ENCODE results near the gene ZIC5. TPM values are rescaled to one million over a fixed set of nuclear protein-coding genes. Genes with fewer than 3 reads are reported as not detected.

ZIC5 gene
- total RNA-seq, 1 experiment from 2014 or later = not detected

DNA sequence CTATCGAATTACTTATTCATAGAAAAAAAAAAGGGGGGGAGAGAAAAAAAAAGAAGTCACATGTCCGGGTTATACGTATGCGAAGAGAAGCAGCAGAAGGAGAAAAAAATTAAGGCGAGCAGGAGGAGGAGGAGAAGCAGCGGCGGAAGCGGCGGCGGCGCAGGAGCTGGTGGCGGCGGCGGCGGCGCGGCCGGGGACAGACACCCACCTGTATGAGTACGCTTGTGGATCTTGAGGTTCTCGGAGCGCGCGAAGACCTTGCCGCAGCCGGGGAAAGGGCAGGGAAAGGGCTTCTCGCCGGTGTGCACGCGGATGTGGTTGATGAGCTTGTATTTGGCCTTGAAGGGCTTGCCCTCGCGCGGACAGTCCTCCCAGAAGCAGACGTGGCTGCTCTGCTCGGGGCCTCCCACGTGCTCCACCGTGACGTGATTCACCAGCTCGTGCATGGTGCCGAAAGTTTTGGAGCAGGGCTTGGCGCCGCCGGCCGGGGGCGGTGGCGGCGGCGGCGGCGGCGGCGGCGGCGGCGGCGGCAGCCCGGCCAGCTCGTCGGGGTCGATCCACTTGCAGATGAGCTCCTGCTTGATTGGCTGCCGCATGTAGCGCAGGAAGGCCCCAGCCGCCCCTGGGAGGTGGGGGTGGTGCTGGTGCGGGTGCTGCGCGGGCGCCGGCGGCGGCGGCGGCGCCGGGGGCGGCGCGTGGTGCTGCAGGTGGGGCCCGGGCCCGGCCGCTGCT is 1.5 kb downstream of the ZIC5 start:
- H2AFZ ChIP-seq (ENCODE audit: low read length) = peak overlapping the region; percentile 55; the same call in 1 of the 2 replicates
- ATAC-seq = peak; percentile 48
- no peaks in the 10 kb centered on the region for H3K79me2 ChIP-seq (ENCODE audit: low read length)
- H3K9me2 ChIP-seq (replicated peaks; ENCODE audit: low read length) = no peaks in the 10 kb centered on the region
- no peak overlapping the region for H3K27ac ChIP-seq (ENCODE audit: low read length)
- ChIA-PET CTCF (no interaction called here), POLR2A (ENCODE audit: unreplicated experiment) (no interaction called here)
- BruUV-seq (replicated peaks) = no TSS peak
- H3F3A ChIP-seq (ENCODE audit: low read length, unreplicated experiment) = no peaks in the 10 kb centered on the region
- H3K4me3 ChIP-seq (ENCODE audit: low read length) = peak overlapping the region; percentile 47; the same call in 1 of the 2 replicates
- no peaks in the 10 kb centered on the region for H3K4me1 ChIP-seq (ENCODE audit: insufficient read depth, low read length)
- no peak overlapping the region for H3K9ac ChIP-seq (ENCODE audit: low read length)
- no peaks in the 10 kb centered on the region for H4K20me1 ChIP-seq (ENCODE audit: low read length)
- no peaks in the 10 kb centered on the region for H3K36me3 ChIP-seq (ENCODE audit: low read depth, low read length)
- intact Hi-C loops (cut with micrococcal nuclease) = no loop called here
- TF ChIP-seq EZH2phosphoT487 (IDR thresholded peaks at IDR 0.05; ENCODE audit: borderline replicate concordance, low read length) (no peak), EZH2 (IDR thresholded peaks at IDR 0.05; ENCODE audit: low read length, unreplicated experiment) (no peak)
- TF ChIP-seq, protein P1, sequence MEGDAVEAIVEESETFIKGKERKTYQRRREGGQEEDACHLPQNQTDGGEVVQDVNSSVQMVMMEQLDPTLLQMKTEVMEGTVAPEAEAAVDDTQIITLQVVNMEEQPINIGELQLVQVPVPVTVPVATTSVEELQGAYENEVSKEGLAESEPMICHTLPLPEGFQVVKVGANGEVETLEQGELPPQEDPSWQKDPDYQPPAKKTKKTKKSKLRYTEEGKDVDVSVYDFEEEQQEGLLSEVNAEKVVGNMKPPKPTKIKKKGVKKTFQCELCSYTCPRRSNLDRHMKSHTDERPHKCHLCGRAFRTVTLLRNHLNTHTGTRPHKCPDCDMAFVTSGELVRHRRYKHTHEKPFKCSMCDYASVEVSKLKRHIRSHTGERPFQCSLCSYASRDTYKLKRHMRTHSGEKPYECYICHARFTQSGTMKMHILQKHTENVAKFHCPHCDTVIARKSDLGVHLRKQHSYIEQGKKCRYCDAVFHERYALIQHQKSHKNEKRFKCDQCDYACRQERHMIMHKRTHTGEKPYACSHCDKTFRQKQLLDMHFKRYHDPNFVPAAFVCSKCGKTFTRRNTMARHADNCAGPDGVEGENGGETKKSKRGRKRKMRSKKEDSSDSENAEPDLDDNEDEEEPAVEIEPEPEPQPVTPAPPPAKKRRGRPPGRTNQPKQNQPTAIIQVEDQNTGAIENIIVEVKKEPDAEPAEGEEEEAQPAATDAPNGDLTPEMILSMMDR (conservative IDR thresholded peaks at IDR 0.05; ENCODE audit: low read depth, low read length) = no peak
- H3K9me3 ChIP-seq (ENCODE audit: low read length) = no peaks in the 10 kb centered on the region
- H3K4me2 ChIP-seq (ENCODE audit: low read length) = peak overlapping the region; percentile 69
- DNase-seq = no peak
- H3K27me3 ChIP-seq (ENCODE audit: low read length) = peaks cover 72% of the 10 kb centered on the region

DNA sequence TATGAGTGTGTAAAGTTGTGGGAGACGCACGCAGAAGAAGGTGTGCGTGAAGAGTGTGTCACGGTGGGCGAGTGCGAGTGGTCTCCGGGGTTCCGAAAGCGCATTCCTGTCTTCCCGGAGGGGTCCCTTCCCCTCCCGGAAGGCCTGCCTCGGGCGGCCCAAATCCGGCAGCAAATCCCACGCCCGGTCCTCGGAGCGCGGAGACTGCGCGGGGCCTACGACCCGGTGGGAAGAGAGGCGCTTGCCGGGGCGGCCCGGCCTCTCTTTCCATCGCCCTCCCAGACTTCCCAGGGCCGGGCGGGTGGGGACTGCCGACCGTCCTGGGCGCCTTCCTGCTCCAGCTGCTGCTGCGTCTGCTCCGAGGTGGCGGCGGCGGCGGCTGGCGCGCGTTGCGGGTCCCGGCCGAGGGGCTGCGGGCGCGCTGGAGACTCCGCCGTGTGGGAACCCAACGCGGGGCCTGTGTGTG is 2.1 kb downstream of the ZIC5 start:
- Histone ChIP-seq H3K4me2 (ENCODE audit: low read length) (no peak overlapping the region), H3K9ac (ENCODE audit: low read length) (no peak overlapping the region), H3K27ac (ENCODE audit: low read length) (no peak overlapping the region), H3K36me3 (ENCODE audit: low read depth, low read length) (no peaks in the 10 kb centered on the region), H4K20me1 (ENCODE audit: low read length) (no peaks in the 10 kb centered on the region), H3K79me2 (ENCODE audit: low read length) (no peaks in the 10 kb centered on the region), H3K27me3 (ENCODE audit: low read length) (peaks cover 68% of the 10 kb centered on the region), H3K4me3 (ENCODE audit: low read length) (no peak overlapping the region), H3K4me1 (ENCODE audit: insufficient read depth, low read length) (no peaks in the 10 kb centered on the region), H3K9me2 (replicated peaks; ENCODE audit: low read length) (no peaks in the 10 kb centered on the region), H2AFZ (ENCODE audit: low read length) (no peak overlapping the region), H3K9me3 (ENCODE audit: low read length) (no peaks in the 10 kb centered on the region), H3F3A (ENCODE audit: low read length, unreplicated experiment) (no peaks in the 10 kb centered on the region)
- BruUV-seq (replicated peaks) = no TSS peak
- DNase-seq (no peak), ATAC-seq (no peak)
- TF ChIP-seq EZH2phosphoT487 (IDR thresholded peaks at IDR 0.05; ENCODE audit: borderline replicate concordance, low read length) (no peak), EZH2 (IDR thresholded peaks at IDR 0.05; ENCODE audit: low read length, unreplicated experiment) (no peak)
- TF ChIP-seq, protein P1 (conservative IDR thresholded peaks at IDR 0.05; ENCODE audit: low read depth, low read length) = no peak
- intact Hi-C loops (cut with micrococcal nuclease) = no loop called here
- CTCF ChIA-PET = no interaction called here
- POLR2A ChIA-PET (ENCODE audit: unreplicated experiment) = no interaction called here
